Nephron (organoid): ENCODE results near the gene FBLN5.
A peak's percentile ranks its signal among the peaks of the same experiment; 100 is the strongest.

Source experiments
- H3K27ac Mint-ChIP-seq, 3 experiments: 2 replicates each; pipeline ENCODE4 v1.8.0; 2020; ENCODE audit warnings: mixed read lengths in 3 of 3, mild to moderate bottlenecking in 2 of 3, moderate library complexity in 1 of 3
- H3K27me3 Mint-ChIP-seq: 2 replicates; pipeline ENCODE4 v1.8.0; 2021; ENCODE audit warnings: low read depth, mild to moderate bottlenecking, moderate library complexity, mixed read lengths
- H3K36me3 Mint-ChIP-seq: 2 replicates; pipeline ENCODE4 v1.8.0; 2020; ENCODE audit warnings: low read depth, mixed read lengths
- H3K4me1 Mint-ChIP-seq: 2 replicates; pipeline ENCODE4 v1.8.0; 2020; ENCODE audit warnings: mixed read lengths
- H3K4me3 Mint-ChIP-seq, 3 experiments: 2 replicates each; pipeline ENCODE4 v1.8.0; 2020; ENCODE audit warnings: mild to moderate bottlenecking in 3 of 3, mixed read lengths in 3 of 3, moderate library complexity in 2 of 3
- H3K9me3 Mint-ChIP-seq: 2 replicates; pipeline ENCODE4 v1.8.0; 2020; ENCODE audit warnings: mixed read lengths
- TF ChIP-seq, protein P1 (sequence below), 3 experiments: fragments of 200-600 bp; sonication (generic); IDR thresholded peaks; one replicate each; pipeline ENCODE4 v1.5.0; 2021; ENCODE audit warnings: antibody characterized with exemption in 3 of 3; ENCODE audit not compliant: unreplicated experiment in 3 of 3

The FBLN5 gene

DNA sequence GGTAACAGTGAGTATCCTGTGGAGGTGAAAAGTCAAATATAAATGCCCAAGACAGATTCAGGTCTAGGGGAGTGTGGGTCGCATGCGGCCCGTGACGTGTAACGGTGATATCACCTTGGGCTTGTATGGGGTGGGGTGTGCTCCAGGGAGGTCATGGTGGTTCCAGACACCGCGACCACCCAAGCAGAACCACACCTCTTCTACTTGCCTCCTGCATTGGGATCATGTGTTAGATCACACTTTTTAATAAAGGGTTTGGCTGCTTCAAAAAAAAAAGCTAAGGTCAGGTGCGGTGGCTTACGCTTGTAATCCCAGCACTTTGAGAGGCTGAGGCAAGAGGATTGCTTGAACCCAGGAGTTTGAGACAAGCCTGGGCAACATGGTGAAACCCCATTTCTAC, 4.5 kb downstream of the FBLN5 start:
- peaks cover 11% of the 10 kb centered on the region for H3K27me3 Mint-ChIP-seq
- TF ChIP-seq, protein P1, sequence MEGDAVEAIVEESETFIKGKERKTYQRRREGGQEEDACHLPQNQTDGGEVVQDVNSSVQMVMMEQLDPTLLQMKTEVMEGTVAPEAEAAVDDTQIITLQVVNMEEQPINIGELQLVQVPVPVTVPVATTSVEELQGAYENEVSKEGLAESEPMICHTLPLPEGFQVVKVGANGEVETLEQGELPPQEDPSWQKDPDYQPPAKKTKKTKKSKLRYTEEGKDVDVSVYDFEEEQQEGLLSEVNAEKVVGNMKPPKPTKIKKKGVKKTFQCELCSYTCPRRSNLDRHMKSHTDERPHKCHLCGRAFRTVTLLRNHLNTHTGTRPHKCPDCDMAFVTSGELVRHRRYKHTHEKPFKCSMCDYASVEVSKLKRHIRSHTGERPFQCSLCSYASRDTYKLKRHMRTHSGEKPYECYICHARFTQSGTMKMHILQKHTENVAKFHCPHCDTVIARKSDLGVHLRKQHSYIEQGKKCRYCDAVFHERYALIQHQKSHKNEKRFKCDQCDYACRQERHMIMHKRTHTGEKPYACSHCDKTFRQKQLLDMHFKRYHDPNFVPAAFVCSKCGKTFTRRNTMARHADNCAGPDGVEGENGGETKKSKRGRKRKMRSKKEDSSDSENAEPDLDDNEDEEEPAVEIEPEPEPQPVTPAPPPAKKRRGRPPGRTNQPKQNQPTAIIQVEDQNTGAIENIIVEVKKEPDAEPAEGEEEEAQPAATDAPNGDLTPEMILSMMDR (IDR thresholded peaks at IDR 0.05; ENCODE audit: unreplicated experiment in 3 of 3), result no peak
- H3K4me1 Mint-ChIP-seq, result peaks cover 20% of the 10 kb centered on the region
- peaks cover 23% of the 10 kb centered on the region for H3K36me3 Mint-ChIP-seq
- no peak overlapping the region for H3K27ac Mint-ChIP-seq
- no peaks in the 10 kb centered on the region for H3K9me3 Mint-ChIP-seq
- no peak overlapping the region for H3K4me3 Mint-ChIP-seq

DNA sequence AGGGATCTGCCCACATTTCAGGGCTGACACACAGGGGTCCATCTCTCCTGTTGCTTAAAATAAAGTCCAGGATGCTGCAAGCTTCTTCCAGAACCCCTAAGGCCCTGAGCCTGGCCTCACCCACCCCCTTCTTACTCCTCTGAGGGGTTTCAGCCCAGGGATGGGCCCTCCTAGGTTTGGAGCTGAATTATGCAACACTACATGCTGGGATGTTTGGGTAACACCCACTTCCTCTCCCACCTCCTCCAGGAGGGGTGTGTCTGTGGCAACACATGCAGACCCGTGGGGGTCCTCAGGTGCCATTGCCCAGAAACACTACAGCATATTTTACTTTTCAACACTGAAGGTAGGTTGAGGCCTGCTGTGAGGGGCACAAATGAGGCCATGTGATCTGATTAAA, 5.4 kb downstream of the FBLN5 start:
- Mint-ChIP-seq H3K4me1 (peaks cover 19% of the 10 kb centered on the region), H3K36me3 (peaks cover 23% of the 10 kb centered on the region), H3K27ac (no peak overlapping the region), H3K9me3 (no peaks in the 10 kb centered on the region), H3K4me3 (no peak overlapping the region), H3K27me3 (peaks cover 11% of the 10 kb centered on the region)
- TF ChIP-seq, protein P1 (IDR thresholded peaks at IDR 0.05; ENCODE audit: unreplicated experiment in 3 of 3), result no peak

DNA sequence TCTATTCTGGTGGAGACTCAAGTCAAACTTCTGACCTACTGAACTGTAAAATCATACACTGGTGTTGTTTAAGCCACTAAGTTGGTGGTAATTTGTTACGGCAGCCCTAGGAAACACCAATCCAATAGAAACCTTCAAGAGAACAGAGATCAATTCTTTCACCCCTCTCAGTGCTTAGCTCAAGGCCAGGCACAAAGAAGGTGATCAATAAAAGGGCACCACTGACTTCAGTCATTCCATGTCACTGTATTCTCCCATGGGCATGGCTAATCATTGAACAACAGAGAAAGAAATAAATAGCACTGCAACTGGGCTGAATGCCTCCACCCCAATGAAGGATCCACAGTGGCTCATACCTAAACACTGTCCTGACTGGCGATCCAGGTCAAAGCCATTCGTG, 7.3 kb downstream of the FBLN5 start:
- Mint-ChIP-seq H3K27me3 (peaks cover 5% of the 10 kb centered on the region), H3K4me1 (peaks cover 15% of the 10 kb centered on the region), H3K4me3 (no peak overlapping the region), H3K9me3 (no peaks in the 10 kb centered on the region), H3K36me3 (peaks cover 29% of the 10 kb centered on the region), H3K27ac (no peak overlapping the region)
- TF ChIP-seq, protein P1 (IDR thresholded peaks at IDR 0.05; ENCODE audit: unreplicated experiment in 3 of 3), result no peak

DNA sequence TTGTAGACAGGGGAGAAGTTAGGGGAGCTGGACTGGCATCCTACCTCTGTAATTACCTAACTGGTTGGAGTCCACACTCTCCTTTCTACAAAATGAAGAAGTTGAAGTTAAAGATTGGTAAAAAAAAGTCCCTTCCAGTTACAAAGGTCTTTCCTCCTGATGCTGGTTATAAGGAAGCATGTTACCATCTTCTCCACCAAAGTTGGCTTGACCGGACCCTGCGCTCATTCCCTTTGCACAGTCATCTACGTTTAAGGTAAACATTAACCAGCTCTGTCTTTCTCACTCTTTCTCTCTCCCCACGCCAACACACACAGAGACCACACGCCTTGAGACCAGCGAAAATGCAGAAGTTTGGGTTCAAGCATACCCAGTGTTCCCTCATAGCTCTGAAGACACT, 11.9 kb downstream of the FBLN5 start:
- Mint-ChIP-seq H3K36me3 (peaks cover 23% of the 10 kb centered on the region), H3K27ac (peak overlapping the region in 1 of 3 experiments; percentile 1), H3K27me3 (no peaks in the 10 kb centered on the region), H3K4me1 (peaks cover 8% of the 10 kb centered on the region), H3K4me3 (no peak overlapping the region), H3K9me3 (no peaks in the 10 kb centered on the region)
- TF ChIP-seq, protein P1 (IDR thresholded peaks at IDR 0.05; ENCODE audit: unreplicated experiment in 3 of 3), result no peak

DNA sequence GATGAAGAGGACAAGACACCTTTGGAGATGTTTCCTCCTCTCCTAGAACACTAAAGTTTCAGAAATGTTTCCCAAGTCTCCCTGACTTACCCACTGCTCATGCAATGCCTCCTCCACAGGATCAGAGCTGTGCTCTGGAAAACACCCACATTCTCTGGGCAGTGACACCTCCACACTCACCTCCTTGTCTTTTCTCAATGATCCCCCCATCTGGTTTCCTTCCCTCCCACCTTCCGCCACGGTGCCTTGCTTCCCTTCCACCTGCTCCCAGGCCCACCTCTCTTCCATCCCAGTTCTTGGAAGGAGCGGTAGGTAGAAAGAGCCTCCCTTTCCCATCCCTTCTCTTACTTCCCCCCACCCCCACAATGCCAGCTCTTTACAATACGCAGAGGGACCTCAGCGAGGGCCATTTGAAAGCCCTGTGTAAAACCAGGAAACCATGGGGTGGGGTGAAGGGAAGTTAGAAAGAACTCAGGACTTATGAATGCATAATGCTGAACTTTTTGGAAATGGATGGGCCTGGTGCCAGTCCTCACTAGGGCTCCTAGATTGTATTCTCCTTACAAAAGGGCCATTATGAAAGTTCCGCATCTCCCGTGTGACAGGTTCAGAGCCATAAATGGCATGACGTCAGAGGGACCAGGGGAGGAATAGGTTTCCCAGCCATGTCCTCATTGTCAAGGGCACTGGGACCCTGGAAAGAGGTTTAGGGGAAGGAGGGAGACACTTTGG, 12.8 kb downstream of the FBLN5 start:
- H3K4me1 Mint-ChIP-seq, result peaks cover 17% of the 10 kb centered on the region
- H3K9me3 Mint-ChIP-seq, result no peaks in the 10 kb centered on the region
- H3K27me3 Mint-ChIP-seq, result no peaks in the 10 kb centered on the region
- H3K36me3 Mint-ChIP-seq, result peaks cover 16% of the 10 kb centered on the region
- no peak overlapping the region for H3K4me3 Mint-ChIP-seq
- H3K27ac Mint-ChIP-seq, result peak overlapping the region in 1 of 3 experiments; percentile 37
- TF ChIP-seq, protein P1 (IDR thresholded peaks at IDR 0.05; ENCODE audit: unreplicated experiment in 3 of 3), result no peak

DNA sequence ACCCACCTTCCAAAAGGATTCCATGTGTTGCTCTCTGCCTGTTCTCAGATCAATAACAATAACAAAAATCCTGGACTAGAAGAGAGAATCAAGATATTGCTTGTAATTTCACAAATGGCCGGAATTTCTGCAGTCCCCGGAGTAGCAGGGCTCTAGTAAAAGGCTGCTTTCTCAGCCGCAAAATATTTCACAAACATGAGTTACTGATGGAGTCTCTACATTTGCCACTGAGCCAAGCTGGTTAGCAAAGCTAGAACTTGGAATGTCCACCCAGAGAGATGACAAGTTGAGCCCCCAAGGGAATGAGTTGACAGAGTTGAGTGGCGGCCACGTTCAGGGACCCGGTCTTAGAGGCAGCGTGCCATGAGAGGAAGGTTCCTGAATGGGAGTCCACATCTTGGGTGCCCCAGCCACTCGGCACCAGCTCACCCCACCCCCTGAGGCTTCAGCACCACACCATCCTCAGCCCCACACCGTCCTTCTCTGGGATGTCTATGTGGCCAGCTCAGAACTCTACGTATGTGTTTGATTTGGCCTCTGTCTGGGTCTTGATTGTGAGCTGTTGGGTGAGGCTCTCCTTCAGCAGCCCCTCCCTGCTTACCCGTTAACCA, 15.9 kb downstream of the FBLN5 start:
- no peak overlapping the region for H3K4me3 Mint-ChIP-seq

More for the DNA sequence above, 15.9 kb downstream of the FBLN5 start:
- Mint-ChIP-seq H3K36me3 (peaks cover 6% of the 10 kb centered on the region), H3K27me3 (no peaks in the 10 kb centered on the region), H3K9me3 (no peaks in the 10 kb centered on the region), H3K27ac (peak overlapping the region; percentile 29 to 93 (median 82)), H3K4me1 (peaks cover 42% of the 10 kb centered on the region)
- TF ChIP-seq, protein P1 (IDR thresholded peaks at IDR 0.05; ENCODE audit: unreplicated experiment in 3 of 3), result no peak
